Right lobe of liver (tissue), 6 donors: ENCODE results near the gene VAV2. TPM values are rescaled to one million over a fixed set of nuclear protein-coding genes. Genes with fewer than 3 reads are reported as not detected.

ENCODE experiments used
- ATAC-seq, 4 donors: fragments of 200-7000 bp; cut with Tn5 transposase; one replicate each; pipeline ENCODE4 v1.9.1; 2020; ENCODE audit warnings: mild to moderate bottlenecking in 4 of 4, moderate library complexity in 4 of 4
- DNase-seq, 3 donors: peaks; one replicate each; pipeline ENCODE4 v3.0.0-alpha.2; 2020
- H3K27ac ChIP-seq, 3 donors: fragments of 200-600 bp; one replicate each; pipeline ENCODE4 v1.8.0; 2022
- H3K27me3 ChIP-seq, 2 donors: fragments of 200-600 bp; one replicate each; pipeline ENCODE4 v1.8.0; 2022
- H3K36me3 ChIP-seq, 4 donors: fragments of 200-600 bp; sonication (generic) in 1 of 4; one replicate each; pipeline versions ENCODE4 v1.5.1 to v1.8.0; 2017 to 2022; ENCODE audit warnings: control low read depth in 1 of 4
- H3K4me1 ChIP-seq, 4 donors: fragments of 200-600 bp; sonication (generic) in 1 of 4; one replicate each; pipeline versions ENCODE4 v1.5.1 to v1.8.0; 2017 to 2022; ENCODE audit warnings: control low read depth in 1 of 4
- H3K4me3 ChIP-seq, 3 donors: fragments of 200-600 bp; one replicate each; pipeline ENCODE4 v1.8.0; 2022
- H3K9me3 ChIP-seq, 4 donors: fragments of 200-600 bp; sonication (generic) in 1 of 4; one replicate each; pipeline versions ENCODE4 v1.5.1 to v1.8.0; 2017 to 2022; ENCODE audit warnings: control low read depth in 1 of 4
- POLR2A ChIP-seq: fragments of 450-650 bp; IDR thresholded peaks from one replicate; pipeline ENCODE4 v1.6.1; 2017; ENCODE audit warnings: antibody characterized with exemption, mild to moderate bottlenecking
- WGBS: methylation state at CpG from one replicate; pipeline ENCODE4 v1.1.6; 2018; ENCODE audit warnings: low coverage, low lambda C conversion rate; ENCODE audit not compliant: insufficient coverage; ENCODE audit errors: missing lambda C conversion rate; 5-methylcytosine and 5-hydroxymethylcytosine counted together
- intact Hi-C, 2 donors: fragments of 100-400 bp; cut with DNase I; formaldehyde crosslinking; loops; one replicate each; pipeline versions ENCODE4 v1.11.2 to v1.14.1; 2022
- total RNA-seq, 6 experiments: library from RNA; depleted of rRNA in 2 of 6; stranded (reverse); fragments of >200 nt in 2 of 6; fragmentation: NEBNext Ultra II Directional in 3 of 6; extraction: Animal tissue kit (Norgen Biotek cat#: 25700) in 3 of 6; gene quantifications; one replicate each; pipeline versions ENCODE4 v1.1.0 to v1.2.4, GENCODE V29; 2016 to 2023
- TF ChIP-seq, protein P1 (sequence below), 4 donors: fragments of 200-600 bp in 3 of 4; fragments of 450-650 bp in 1 of 4; IDR thresholded peaks; one replicate each; pipeline versions ENCODE4 v1.5.1 to v1.8.0; 2016 to 2022; ENCODE audit warnings: antibody characterized with exemption in 4 of 4, mild to moderate bottlenecking in 2 of 4
- donor health status: DM: no; HTN: yes; CAD: no.
- donor health status: DM: no; HTN: no; CAD: no.
- donor health status: DM: no; HTN: no; CAD: no.
- donor health status: DM: no; HTN: yes; CAD: no.
- donor health status: DM: no; HTN: yes; CAD: no.

Gene VAV2
- total RNA-seq, 6 experiments from 2014 or later = 30.1 to 44.3 (median 34.9) TPM

DNA sequence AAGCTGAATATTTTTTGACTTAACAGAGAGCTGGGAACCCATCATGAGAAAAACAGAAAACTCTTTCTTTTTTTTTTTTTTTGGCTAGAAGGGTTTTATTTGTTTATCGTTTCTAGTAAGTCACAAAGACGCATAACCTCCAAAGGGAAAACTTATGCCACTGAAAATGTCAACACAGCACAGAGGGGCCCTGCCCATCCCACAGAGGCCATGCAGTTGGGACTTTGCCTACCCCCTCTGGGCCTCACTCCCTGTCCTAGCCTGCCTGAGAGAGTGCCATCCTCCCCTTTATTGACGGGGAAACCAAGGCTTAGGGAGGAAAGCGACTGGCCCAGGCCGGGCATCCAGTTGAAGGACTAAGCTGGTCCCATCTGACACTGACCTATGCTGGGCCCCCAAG, 74.7 kb downstream of the VAV2 start:
- Histone ChIP-seq H3K27ac (no peak overlapping the region), H3K36me3 (no peaks in the 10 kb centered on the region), H3K4me1 (peaks cover 0 to 28% (median 10%) of the 10 kb centered on the region in 4 donors), H3K27me3 (no peaks in the 10 kb centered on the region), H3K4me3 (no peak overlapping the region), H3K9me3 (no peaks in the 10 kb centered on the region)
- TF ChIP-seq, protein P1, sequence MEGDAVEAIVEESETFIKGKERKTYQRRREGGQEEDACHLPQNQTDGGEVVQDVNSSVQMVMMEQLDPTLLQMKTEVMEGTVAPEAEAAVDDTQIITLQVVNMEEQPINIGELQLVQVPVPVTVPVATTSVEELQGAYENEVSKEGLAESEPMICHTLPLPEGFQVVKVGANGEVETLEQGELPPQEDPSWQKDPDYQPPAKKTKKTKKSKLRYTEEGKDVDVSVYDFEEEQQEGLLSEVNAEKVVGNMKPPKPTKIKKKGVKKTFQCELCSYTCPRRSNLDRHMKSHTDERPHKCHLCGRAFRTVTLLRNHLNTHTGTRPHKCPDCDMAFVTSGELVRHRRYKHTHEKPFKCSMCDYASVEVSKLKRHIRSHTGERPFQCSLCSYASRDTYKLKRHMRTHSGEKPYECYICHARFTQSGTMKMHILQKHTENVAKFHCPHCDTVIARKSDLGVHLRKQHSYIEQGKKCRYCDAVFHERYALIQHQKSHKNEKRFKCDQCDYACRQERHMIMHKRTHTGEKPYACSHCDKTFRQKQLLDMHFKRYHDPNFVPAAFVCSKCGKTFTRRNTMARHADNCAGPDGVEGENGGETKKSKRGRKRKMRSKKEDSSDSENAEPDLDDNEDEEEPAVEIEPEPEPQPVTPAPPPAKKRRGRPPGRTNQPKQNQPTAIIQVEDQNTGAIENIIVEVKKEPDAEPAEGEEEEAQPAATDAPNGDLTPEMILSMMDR (IDR thresholded peaks at IDR 0.05) = no peak
- no peak for TF ChIP-seq POLR2A
- DNase-seq (no peak), ATAC-seq (no peak)
- intact Hi-C loops = no loop called here
- 37% methylated on average over 2 of the region's 5 CpGs for WGBS

DNA sequence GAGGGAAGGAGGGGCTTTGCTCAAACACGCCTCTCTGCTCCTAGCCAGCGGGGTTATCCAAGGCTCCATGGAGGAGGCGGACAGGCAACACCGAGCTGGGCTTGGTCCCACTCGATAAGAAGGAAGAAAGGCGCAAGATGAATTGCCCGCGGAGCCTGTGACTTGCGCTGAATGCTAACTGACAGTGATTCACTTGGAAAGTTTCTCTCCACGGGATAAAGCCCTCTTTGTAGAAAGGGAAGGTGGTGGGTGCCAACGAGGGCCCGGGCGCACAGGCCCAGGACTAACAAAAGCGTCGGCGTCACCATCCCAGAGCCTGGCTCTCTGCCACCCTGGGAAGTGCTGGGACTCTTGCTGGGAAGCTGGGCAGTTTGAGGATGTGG, 76.0 kb downstream of the VAV2 start:
- DNase-seq (no peak), ATAC-seq (no peak)
- intact Hi-C loops = no loop called here
- Histone ChIP-seq H3K9me3 (no peaks in the 10 kb centered on the region), H3K4me3 (no peak overlapping the region), H3K36me3 (no peaks in the 10 kb centered on the region), H3K4me1 (peaks cover 0 to 28% (median 11%) of the 10 kb centered on the region in 4 donors), H3K27ac (no peak overlapping the region), H3K27me3 (no peaks in the 10 kb centered on the region)
- TF ChIP-seq, protein P1 (IDR thresholded peaks at IDR 0.05) = no peak
- TF ChIP-seq POLR2A = no peak
- 91% methylated on average over 10 of the region's 16 CpGs for WGBS

DNA sequence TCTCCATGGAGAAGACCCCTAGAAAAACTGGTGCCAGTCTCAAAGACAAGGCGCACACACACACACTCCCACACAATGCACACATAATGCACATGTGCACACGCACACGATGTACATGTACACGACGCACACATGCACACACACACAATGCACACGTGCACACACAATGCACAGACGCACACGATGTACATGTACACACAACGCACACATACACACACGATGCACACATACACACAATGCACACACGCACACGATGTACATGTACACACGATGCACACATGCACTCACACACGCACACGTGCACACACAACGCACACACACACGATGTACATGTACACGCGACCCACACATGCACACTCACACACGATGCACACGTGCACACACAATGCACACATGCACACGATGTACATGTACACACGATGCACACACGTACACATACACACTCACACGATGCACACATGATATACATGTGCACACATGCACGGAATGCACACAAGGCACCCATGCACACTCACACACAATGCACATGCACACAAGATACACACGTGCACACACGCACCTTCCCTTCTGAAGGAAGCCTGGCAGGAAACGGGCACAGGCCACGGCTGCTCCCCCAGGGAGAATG, 76.5 kb downstream of the VAV2 start:
- Histone ChIP-seq H3K4me3 (no peak overlapping the region), H3K27ac (peak overlapping the region in 1 of 3 donors; percentile 67), H3K27me3 (no peaks in the 10 kb centered on the region), H3K4me1 (peaks cover 0 to 28% (median 14%) of the 10 kb centered on the region in 4 donors), H3K36me3 (no peaks in the 10 kb centered on the region), H3K9me3 (no peaks in the 10 kb centered on the region)
- intact Hi-C loops = no loop called here
- DNase-seq = no peak
- no peak for ATAC-seq
- TF ChIP-seq, protein P1 (IDR thresholded peaks at IDR 0.05) = no peak
- no peak for TF ChIP-seq POLR2A
- 87% methylated on average over 27 of the region's 30 CpGs for WGBS

DNA sequence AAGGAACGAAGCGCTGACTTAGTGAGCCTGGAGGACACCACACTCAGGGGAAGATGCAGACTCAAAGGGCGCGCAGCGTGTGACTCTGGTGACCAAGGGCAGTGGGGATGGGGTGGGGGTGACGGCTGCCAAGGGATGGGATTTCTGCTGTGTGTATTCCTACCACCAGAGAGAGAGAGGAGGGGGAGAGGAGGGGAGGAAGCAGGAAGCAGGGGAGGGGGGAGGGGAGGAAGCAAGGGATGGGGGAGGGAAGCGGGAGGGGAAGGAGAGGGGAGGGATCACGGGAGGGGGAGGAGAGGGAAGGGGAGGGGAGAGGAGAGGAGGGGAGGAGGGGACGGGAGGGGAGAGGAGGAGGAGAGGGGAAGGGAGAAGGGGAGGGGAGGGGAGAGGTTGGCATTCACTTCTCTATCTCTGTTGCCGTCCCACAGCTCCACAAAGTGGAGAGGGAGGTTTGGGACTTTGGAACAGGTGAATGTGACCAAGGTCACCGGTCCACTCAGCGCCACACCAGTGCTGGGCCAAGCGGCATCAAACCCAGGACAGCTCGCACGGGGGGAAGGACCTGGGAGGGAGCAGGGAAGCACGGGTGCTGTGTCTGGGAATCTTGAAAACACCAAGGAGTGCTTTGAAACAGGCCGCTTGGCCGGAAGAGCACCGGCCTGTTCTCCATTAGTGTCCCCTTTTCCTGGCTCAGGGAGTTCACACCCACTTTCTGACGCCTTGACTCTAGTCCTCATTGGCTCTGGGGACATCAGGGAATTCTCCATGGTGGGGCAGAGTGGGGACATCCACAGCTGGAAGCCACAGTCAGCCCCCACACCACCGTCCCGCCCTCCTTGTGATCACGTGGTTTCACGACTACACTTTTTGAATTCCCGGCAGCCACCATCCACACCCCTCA, 77.4 kb downstream of the VAV2 start:
- ATAC-seq (peak; percentile 82 to 88 (median 84)), DNase-seq (peak; percentile 63 to 87 (median 86))
- intact Hi-C loops = no loop called here
- H3K9me3 ChIP-seq = no peaks in the 10 kb centered on the region
- WGBS = 46% methylated on average over 13 of the region's 25 CpGs
- peak overlapping the region in 2 of 3 donors; percentile 26 to 67 for H3K27ac ChIP-seq
- H3K36me3 ChIP-seq = no peaks in the 10 kb centered on the region
- H3K4me1 ChIP-seq = peaks cover 0 to 28% (median 14%) of the 10 kb centered on the region in 4 donors
- TF ChIP-seq, protein P1 (IDR thresholded peaks at IDR 0.05) = no peak
- TF ChIP-seq POLR2A = peak; percentile 14
- no peaks in the 10 kb centered on the region for H3K27me3 ChIP-seq
- peak overlapping the region in 1 of 3 donors; percentile 15 for H3K4me3 ChIP-seq
